Endothelial cell of umbilical vein (primary cell): Measurements from ENCODE around the gene GNAS. TPM values are rescaled to one million over a fixed set of nuclear protein-coding genes. Genes with fewer than 3 reads are reported as not detected.
A peak's percentile ranks its signal among the peaks of the same experiment; 100 is the strongest.

Experiments used
- BruUV-seq: library from RNA; stranded (reverse); fragments of 400-500 nt; replicated peaks from 2 replicates; lab custom pipeline; 2021; lab: Mats Ljungman, UMichigan
- CTCF ChIA-PET: fragments of 300-600, 350-600 bp; sonication (Branson Sonifier 250); formaldehyde crosslinking; loops from one replicate; lab custom pipeline; 2021; ENCODE audit warnings: antibody characterized with exemption, inconsistent platforms; lab: Charles Lee
- POLR2A ChIA-PET: fragments of 300-600, 350-600 bp; sonication (Branson Sonifier 250); formaldehyde crosslinking; loops from one replicate; lab custom pipeline; 2021; ENCODE audit warnings: antibody characterized with exemption, inconsistent platforms; lab: Charles Lee
- DNase-seq: peaks from one replicate; pipeline ENCODE4 v3.0.0-alpha.2; 2011; ENCODE audit warnings: low read depth, low spot score
- FAIRE-seq: peaks from 2 replicates; lab custom pipeline; 2011; peaks lifted over from hg19 to GRCh38; lab: Jason Lieb, UNC
- H2AFZ ChIP-seq: 2 replicates; pipeline ENCODE4 v1.6.0; 2012; ENCODE audit warnings: low read depth, low read length, control low read depth, inconsistent platforms
- H3K27ac ChIP-seq: 2 replicates; pipeline ENCODE4 v1.5.1; 2011; ENCODE audit warnings: low read depth, mild to moderate bottlenecking, control low read depth, low read length, moderate library complexity; ENCODE audit not compliant: insufficient read depth
- H3K27me3 ChIP-seq, 2 experiments: 2 replicates each; pipeline versions ENCODE4 v1.6.0 to v1.6.1; 2011; ENCODE audit warnings: low read length in 2 of 2, mixed read lengths in 1 of 2; ENCODE audit not compliant: control insufficient read depth in 2 of 2, insufficient read depth in 2 of 2
- H3K36me3 ChIP-seq, 2 experiments: 2 replicates in 1 of 2; 3 replicates in 1 of 2; pipeline ENCODE4 v1.5.1; 2011; ENCODE audit warnings: low read length in 2 of 2, mild to moderate bottlenecking in 1 of 2, moderate library complexity in 1 of 2; ENCODE audit not compliant: control insufficient read depth in 2 of 2, insufficient read depth in 2 of 2; ENCODE audit errors: extremely low read depth in 1 of 2
- H3K4me1 ChIP-seq: 3 replicates; pipeline ENCODE4 v1.5.1; 2011; ENCODE audit warnings: mild to moderate bottlenecking, low read length; ENCODE audit not compliant: control insufficient read depth, insufficient read depth; ENCODE audit errors: extremely low read depth
- H3K4me2 ChIP-seq: 2 replicates; pipeline ENCODE4 v1.6.1; 2011; ENCODE audit warnings: low read length, control low read depth, mixed read lengths; ENCODE audit not compliant: insufficient read depth
- H3K4me3 ChIP-seq, 3 experiments: fragments of 200-600 bp in 1 of 3; sonication (generic), shearing (Covaris generic) in 1 of 3; replicated peaks in 1 of 3; 2 replicates each; pipeline ENCODE4 v1.5.1; 2011 to 2016; ENCODE audit warnings: control low read depth in 3 of 3, low read length in 3 of 3, mild to moderate bottlenecking in 2 of 3, inconsistent platforms in 1 of 3, low read depth in 1 of 3, moderate library complexity in 1 of 3; ENCODE audit not compliant: insufficient read depth in 1 of 3
- H3K79me2 ChIP-seq: 2 replicates; pipeline ENCODE4 v1.6.0; 2012; ENCODE audit warnings: low read length, inconsistent platforms; ENCODE audit not compliant: control insufficient read depth, insufficient read depth
- H3K9ac ChIP-seq: replicated peaks from 2 replicates; pipeline ENCODE3; 2011; ENCODE audit warnings: low read length, control low read depth; ENCODE audit not compliant: insufficient read depth; ENCODE audit errors: extremely low read depth
- H3K9me1 ChIP-seq: replicated peaks from 3 replicates; pipeline ENCODE4 v1.6.0; 2011; ENCODE audit warnings: mild to moderate bottlenecking, low read length; ENCODE audit not compliant: control insufficient read depth, insufficient read depth; ENCODE audit errors: extremely low read depth
- H3K9me3 ChIP-seq: replicated peaks from 2 replicates; pipeline ENCODE4 v1.5.1; 2012; ENCODE audit warnings: low read length, inconsistent platforms; ENCODE audit not compliant: control insufficient read depth, insufficient read depth
- H4K20me1 ChIP-seq: replicated peaks from 2 replicates; pipeline ENCODE3; 2011; ENCODE audit warnings: mild to moderate bottlenecking, low read length; ENCODE audit not compliant: control insufficient read depth, insufficient read depth; ENCODE audit errors: extremely low read depth
- EZH2 ChIP-seq: IDR thresholded peaks from 2 replicates; pipeline ENCODE4 v1.6.1; 2012; ENCODE audit warnings: borderline replicate concordance, low read depth, mild to moderate bottlenecking, moderate library complexity, low read length, inconsistent platforms; ENCODE audit not compliant: severe bottlenecking
- FOS ChIP-seq: IDR thresholded peaks from 2 replicates; pipeline ENCODE4 v1.6.1; 2011; ENCODE audit warnings: mild to moderate bottlenecking, low read length, moderate library complexity, borderline replicate concordance; ENCODE audit not compliant: insufficient read depth
- GATA2 ChIP-seq: IDR thresholded peaks from 2 replicates; pipeline ENCODE4 v1.7.0; 2011; ENCODE audit warnings: low read depth, mild to moderate bottlenecking, moderate library complexity, mixed read lengths, low read length; ENCODE audit not compliant: insufficient read length, insufficient read depth
- JUN ChIP-seq: IDR thresholded peaks from 2 replicates; pipeline ENCODE4 v1.6.1; 2011; ENCODE audit warnings: borderline replicate concordance, low read depth; ENCODE audit not compliant: insufficient read length, insufficient read depth
- MAX ChIP-seq: IDR thresholded peaks from 2 replicates; pipeline ENCODE4 v1.6.1; 2011; ENCODE audit not compliant: insufficient read depth, insufficient read length
- MYC ChIP-seq: IDR thresholded peaks from one replicate; pipeline ENCODE4 v1.6.1; 2011; ENCODE audit warnings: mild to moderate bottlenecking, low read depth, low read length
- POLR2A ChIP-seq: IDR thresholded peaks from 2 replicates; pipeline ENCODE4 v1.6.1; 2012; ENCODE audit warnings: low read depth, mild to moderate bottlenecking, control low read depth, low read length
- POLR2AphosphoS5 ChIP-seq: IDR thresholded peaks from 2 replicates; pipeline ENCODE4 v1.6.1; 2012; ENCODE audit warnings: low read depth, mild to moderate bottlenecking, control low read depth, low read length, moderate library complexity; ENCODE audit not compliant: insufficient read depth
- dilution Hi-C: fragments of 300-500 bp; cut with MboI; formaldehyde crosslinking; loops from one replicate; pipeline ENCODE4 v1.15.0; 2019; ENCODE audit warnings: low sequenced_read_pairs; ENCODE audit not compliant: extremely low pct_ligation_motif_present
- intact Hi-C: fragments of 100-400 bp; cut with micrococcal nuclease; formaldehyde crosslinking; loops from one replicate; pipeline ENCODE4 v1.10.0; 2022
- polyA plus RNA-seq, 4 experiments: library from polyadenylated mRNA; depleted of rRNA in 3 of 4; stranded (reverse) in 3 of 4; unstranded in 1 of 4; fragments of >200 nt; gene quantifications; 2 replicates each; pipeline versions ENCODE4 v1.2.1 to v1.2.3, GENCODE V29; 2011 to 2012; ENCODE audit warnings: missing spikeins in 1 of 4
- total RNA-seq: library from RNA; stranded (reverse); gene quantifications from 2 replicates; pipeline ENCODE4 v1.2.3, GENCODE V29; 2021

The GNAS gene
- total and polyA plus RNA-seq, 2 donors (not counting 3 experiments of a cell fraction or from before 2014, with no cell fraction given), result 1,141 to 1,882 TPM

DNA sequence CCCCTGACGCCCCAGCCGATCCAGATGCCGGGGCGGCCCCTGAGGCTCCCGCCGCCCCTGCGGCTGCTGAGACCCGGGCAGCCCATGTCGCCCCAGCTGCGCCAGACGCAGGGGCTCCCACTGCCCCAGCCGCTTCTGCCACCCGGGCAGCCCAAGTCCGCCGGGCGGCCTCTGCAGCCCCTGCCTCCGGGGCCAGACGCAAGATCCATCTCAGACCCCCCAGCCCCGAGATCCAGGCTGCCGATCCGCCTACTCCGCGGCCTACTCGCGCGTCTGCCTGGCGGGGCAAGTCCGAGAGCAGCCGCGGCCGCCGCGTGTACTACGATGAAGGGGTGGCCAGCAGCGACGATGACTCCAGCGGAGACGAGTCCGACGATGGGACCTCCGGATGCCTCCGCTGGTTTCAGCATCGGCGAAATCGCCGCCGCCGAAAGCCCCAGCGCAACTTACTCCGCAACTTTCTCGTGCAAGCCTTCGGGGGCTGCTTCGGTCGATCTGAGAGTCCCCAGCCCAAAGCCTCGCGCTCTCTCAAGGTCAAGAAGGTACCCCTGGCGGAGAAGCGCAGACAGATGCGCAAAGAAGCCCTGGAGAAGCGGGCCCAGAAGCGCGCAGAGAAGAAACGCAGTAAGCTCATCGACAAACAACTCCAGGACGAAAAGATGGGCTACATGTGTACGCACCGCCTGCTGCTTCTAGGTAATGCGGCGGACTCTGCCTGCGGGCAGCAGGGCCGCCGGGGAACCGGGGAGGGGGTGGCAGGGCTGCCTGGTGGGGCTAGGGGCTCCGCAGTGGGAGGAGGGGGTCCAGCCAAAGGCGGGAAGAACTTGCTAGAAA, 2.3 kb downstream of the GNAS start:
- CTCF ChIA-PET, result interaction anchor here (1.1 kb wide), 1 partner anchor 374 kb away, joined by 3 read pairs; no protein-coding TSS in a partner anchor
- Histone ChIP-seq H2AFZ (no peak overlapping the region), H3K9me1 (no peaks in the 10 kb centered on the region), H3K4me3 (no peak overlapping the region), H3K4me2 (no peak overlapping the region), H3K79me2 (no peaks in the 10 kb centered on the region), H4K20me1 (no peaks in the 10 kb centered on the region), H3K27ac (no peak overlapping the region), H3K4me1 (no peaks in the 10 kb centered on the region), H3K27me3 (peaks cover 54 to 62% of the 10 kb centered on the region in 2 experiments), H3K9ac (no peak overlapping the region), H3K36me3 (no peaks in the 10 kb centered on the region), H3K9me3 (no peaks in the 10 kb centered on the region)
- intact Hi-C loops (loop anchor here (10.0 kb wide), 2 partner anchors 200 to 620 kb away; partner anchors contain the start of gene STX16), dilution Hi-C loops (no loop called here)
- POLR2A ChIA-PET, result no interaction called here
- FAIRE-seq (no peak), DNase-seq (no peak)
- no TSS peak for BruUV-seq
- TF ChIP-seq MAX (no peak), EZH2 (peak; percentile 90)

GRCh38 chr20:58855506-58856389, 3.2 kb downstream of the GNAS start:
- no peak for FAIRE-seq
- no peak overlapping the region for H3K4me3 ChIP-seq
- ChIA-PET POLR2A (no interaction called here), CTCF (interaction anchor here (1.1 kb wide), 1 partner anchor 374 kb away, joined by 3 read pairs; no protein-coding TSS in a partner anchor)
- H3K4me1 ChIP-seq, result no peaks in the 10 kb centered on the region
- H3K9ac ChIP-seq, result no peak overlapping the region
- H3K79me2 ChIP-seq, result no peaks in the 10 kb centered on the region
- dilution Hi-C loops (no loop called here), intact Hi-C loops (loop anchor here (10.0 kb wide), 2 partner anchors 201 to 621 kb away; partner anchors contain the start of gene STX16)
- DNase-seq, result no peak
- H3K9me1 ChIP-seq, result no peaks in the 10 kb centered on the region
- H4K20me1 ChIP-seq, result no peaks in the 10 kb centered on the region
- no peaks in the 10 kb centered on the region for H3K9me3 ChIP-seq
- TF ChIP-seq MYC (no peak), EZH2 (peak; percentile 39), JUN (no peak), FOS (no peak), POLR2AphosphoS5 (no peak), GATA2 (no peak), POLR2A (no peak)
- BruUV-seq, result no TSS peak
- H2AFZ ChIP-seq, result no peak overlapping the region
- no peaks in the 10 kb centered on the region for H3K36me3 ChIP-seq
- H3K27ac ChIP-seq, result no peak overlapping the region
- H3K27me3 ChIP-seq, result peaks cover 55 to 60% of the 10 kb centered on the region in 2 experiments
- H3K4me2 ChIP-seq, result no peak overlapping the region
